Measurements from ENCODE around the gene RNF111. TPM values are rescaled to one million over a fixed set of nuclear protein-coding genes. Genes with fewer than 3 reads are reported as not detected.

RNF111 gene
- total and polyA plus RNA-seq, 9 of the 15 experiments (the other 6 are each of a cell fraction or from before 2014, with no cell fraction given): 7.9 to 26.0 (median 14.4) TPM

DNA sequence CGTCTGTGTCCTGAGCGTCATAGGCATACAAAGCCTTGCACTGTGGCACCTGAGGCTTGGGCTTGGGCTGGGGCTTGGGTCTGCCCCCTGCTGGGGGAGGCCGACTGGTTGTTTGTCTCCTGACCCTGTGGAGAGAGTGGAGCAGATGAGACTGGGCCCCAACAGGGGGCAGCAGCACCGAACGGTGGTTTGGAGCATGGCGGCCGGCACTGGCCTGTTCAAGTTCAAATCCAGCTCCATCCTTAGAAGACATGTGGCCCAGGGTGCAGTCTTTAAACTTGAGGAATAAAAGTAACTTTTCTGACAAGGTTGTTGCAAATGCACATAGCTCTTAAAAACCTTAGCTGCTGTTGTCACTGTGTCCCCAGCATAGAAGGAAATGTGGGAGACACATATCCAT is 150.8 kb downstream of the RNF111 start (continued):
- TF ChIP-seq, protein P1, sequence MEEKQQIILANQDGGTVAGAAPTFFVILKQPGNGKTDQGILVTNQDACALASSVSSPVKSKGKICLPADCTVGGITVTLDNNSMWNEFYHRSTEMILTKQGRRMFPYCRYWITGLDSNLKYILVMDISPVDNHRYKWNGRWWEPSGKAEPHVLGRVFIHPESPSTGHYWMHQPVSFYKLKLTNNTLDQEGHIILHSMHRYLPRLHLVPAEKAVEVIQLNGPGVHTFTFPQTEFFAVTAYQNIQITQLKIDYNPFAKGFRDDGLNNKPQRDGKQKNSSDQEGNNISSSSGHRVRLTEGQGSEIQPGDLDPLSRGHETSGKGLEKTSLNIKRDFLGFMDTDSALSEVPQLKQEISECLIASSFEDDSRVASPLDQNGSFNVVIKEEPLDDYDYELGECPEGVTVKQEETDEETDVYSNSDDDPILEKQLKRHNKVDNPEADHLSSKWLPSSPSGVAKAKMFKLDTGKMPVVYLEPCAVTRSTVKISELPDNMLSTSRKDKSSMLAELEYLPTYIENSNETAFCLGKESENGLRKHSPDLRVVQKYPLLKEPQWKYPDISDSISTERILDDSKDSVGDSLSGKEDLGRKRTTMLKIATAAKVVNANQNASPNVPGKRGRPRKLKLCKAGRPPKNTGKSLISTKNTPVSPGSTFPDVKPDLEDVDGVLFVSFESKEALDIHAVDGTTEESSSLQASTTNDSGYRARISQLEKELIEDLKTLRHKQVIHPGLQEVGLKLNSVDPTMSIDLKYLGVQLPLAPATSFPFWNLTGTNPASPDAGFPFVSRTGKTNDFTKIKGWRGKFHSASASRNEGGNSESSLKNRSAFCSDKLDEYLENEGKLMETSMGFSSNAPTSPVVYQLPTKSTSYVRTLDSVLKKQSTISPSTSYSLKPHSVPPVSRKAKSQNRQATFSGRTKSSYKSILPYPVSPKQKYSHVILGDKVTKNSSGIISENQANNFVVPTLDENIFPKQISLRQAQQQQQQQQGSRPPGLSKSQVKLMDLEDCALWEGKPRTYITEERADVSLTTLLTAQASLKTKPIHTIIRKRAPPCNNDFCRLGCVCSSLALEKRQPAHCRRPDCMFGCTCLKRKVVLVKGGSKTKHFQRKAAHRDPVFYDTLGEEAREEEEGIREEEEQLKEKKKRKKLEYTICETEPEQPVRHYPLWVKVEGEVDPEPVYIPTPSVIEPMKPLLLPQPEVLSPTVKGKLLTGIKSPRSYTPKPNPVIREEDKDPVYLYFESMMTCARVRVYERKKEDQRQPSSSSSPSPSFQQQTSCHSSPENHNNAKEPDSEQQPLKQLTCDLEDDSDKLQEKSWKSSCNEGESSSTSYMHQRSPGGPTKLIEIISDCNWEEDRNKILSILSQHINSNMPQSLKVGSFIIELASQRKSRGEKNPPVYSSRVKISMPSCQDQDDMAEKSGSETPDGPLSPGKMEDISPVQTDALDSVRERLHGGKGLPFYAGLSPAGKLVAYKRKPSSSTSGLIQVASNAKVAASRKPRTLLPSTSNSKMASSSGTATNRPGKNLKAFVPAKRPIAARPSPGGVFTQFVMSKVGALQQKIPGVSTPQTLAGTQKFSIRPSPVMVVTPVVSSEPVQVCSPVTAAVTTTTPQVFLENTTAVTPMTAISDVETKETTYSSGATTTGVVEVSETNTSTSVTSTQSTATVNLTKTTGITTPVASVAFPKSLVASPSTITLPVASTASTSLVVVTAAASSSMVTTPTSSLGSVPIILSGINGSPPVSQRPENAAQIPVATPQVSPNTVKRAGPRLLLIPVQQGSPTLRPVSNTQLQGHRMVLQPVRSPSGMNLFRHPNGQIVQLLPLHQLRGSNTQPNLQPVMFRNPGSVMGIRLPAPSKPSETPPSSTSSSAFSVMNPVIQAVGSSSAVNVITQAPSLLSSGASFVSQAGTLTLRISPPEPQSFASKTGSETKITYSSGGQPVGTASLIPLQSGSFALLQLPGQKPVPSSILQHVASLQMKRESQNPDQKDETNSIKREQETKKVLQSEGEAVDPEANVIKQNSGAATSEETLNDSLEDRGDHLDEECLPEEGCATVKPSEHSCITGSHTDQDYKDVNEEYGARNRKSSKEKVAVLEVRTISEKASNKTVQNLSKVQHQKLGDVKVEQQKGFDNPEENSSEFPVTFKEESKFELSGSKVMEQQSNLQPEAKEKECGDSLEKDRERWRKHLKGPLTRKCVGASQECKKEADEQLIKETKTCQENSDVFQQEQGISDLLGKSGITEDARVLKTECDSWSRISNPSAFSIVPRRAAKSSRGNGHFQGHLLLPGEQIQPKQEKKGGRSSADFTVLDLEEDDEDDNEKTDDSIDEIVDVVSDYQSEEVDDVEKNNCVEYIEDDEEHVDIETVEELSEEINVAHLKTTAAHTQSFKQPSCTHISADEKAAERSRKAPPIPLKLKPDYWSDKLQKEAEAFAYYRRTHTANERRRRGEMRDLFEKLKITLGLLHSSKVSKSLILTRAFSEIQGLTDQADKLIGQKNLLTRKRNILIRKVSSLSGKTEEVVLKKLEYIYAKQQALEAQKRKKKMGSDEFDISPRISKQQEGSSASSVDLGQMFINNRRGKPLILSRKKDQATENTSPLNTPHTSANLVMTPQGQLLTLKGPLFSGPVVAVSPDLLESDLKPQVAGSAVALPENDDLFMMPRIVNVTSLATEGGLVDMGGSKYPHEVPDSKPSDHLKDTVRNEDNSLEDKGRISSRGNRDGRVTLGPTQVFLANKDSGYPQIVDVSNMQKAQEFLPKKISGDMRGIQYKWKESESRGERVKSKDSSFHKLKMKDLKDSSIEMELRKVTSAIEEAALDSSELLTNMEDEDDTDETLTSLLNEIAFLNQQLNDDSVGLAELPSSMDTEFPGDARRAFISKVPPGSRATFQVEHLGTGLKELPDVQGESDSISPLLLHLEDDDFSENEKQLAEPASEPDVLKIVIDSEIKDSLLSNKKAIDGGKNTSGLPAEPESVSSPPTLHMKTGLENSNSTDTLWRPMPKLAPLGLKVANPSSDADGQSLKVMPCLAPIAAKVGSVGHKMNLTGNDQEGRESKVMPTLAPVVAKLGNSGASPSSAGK (IDR thresholded peaks at IDR 0.05): peak; percentile 73
- TF ChIP-seq SMAD4 (CRISPR knock-in tag; conservative IDR thresholded peaks at IDR 0.05): 0 out of 2 replicates have a peak, but pooled peaks have one; percentile 43
- TF ChIP-seq, protein P2, sequence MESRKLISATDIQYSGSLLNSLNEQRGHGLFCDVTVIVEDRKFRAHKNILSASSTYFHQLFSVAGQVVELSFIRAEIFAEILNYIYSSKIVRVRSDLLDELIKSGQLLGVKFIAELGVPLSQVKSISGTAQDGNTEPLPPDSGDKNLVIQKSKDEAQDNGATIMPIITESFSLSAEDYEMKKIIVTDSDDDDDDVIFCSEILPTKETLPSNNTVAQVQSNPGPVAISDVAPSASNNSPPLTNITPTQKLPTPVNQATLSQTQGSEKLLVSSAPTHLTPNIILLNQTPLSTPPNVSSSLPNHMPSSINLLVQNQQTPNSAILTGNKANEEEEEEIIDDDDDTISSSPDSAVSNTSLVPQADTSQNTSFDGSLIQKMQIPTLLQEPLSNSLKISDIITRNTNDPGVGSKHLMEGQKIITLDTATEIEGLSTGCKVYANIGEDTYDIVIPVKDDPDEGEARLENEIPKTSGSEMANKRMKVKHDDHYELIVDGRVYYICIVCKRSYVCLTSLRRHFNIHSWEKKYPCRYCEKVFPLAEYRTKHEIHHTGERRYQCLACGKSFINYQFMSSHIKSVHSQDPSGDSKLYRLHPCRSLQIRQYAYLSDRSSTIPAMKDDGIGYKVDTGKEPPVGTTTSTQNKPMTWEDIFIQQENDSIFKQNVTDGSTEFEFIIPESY (CRISPR knock-in tag; IDR thresholded peaks at IDR 0.05): peak; percentile 95
- TF ChIP-seq SUPT5H (IDR thresholded peaks at IDR 0.05): no peak
- TF ChIP-seq MYC (IDR thresholded peaks at IDR 0.05; ENCODE audit: low read depth, low read length): peak; percentile 97
- no peak for TF ChIP-seq MYC (CRISPR knock-in tag; IDR thresholded peaks at IDR 0.05; ENCODE audit: borderline replicate concordance, low read depth)
- TF ChIP-seq, protein P3, sequence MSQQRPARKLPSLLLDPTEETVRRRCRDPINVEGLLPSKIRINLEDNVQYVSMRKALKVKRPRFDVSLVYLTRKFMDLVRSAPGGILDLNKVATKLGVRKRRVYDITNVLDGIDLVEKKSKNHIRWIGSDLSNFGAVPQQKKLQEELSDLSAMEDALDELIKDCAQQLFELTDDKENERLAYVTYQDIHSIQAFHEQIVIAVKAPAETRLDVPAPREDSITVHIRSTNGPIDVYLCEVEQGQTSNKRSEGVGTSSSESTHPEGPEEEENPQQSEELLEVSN (IDR thresholded peaks at IDR 0.05; ENCODE audit: borderline replicate concordance in 1 of 2, extremely low read depth in 1 of 2, insufficient read depth in 1 of 2, insufficient read length in 1 of 2, low read depth in 1 of 2, low read length in 1 of 2, poor library complexity in 1 of 2, severe bottlenecking in 1 of 2): peak in 1 of 2 experiments; percentile 45
- TF ChIP-seq SMC3 (conservative IDR thresholded peaks at IDR 0.05; ENCODE audit: insufficient read depth, low read depth, low read length): peak; percentile 90
- TF ChIP-seq ATF1 (CRISPR knock-in tag; IDR thresholded peaks at IDR 0.05): no peak
- TF ChIP-seq ATF1 (tag; IDR thresholded peaks at IDR 0.05): peak; percentile 49; the same call in 1 of the 2 replicates
- TF ChIP-seq NONO (IDR thresholded peaks at IDR 0.05; ENCODE audit: low read depth in 2 of 2, low read length in 1 of 2): 0 out of 4 replicates have a peak, but pooled peaks of 1 of the 2 experiments have one; percentile 17
- peak; percentile 38 for TF ChIP-seq ARID1B (IDR thresholded peaks at IDR 0.05)

Data from K562 (cell line).